ENCODE data around the gene JUND.
A peak's percentile ranks its signal among the peaks of the same experiment; 100 is the strongest.

JUND gene

GRCh38 chr19:18291019-18291524 is 9.7 kb upstream of the JUND start:
- DNase-seq = peak in 3 of 56 donors; percentile 22 to 49 (median 49)

GRCh38 chr19:18290302-18291018 is 9.0 kb upstream of the JUND start:
- DNase-seq = peak in 1 of 56 donors; percentile 19

DNA sequence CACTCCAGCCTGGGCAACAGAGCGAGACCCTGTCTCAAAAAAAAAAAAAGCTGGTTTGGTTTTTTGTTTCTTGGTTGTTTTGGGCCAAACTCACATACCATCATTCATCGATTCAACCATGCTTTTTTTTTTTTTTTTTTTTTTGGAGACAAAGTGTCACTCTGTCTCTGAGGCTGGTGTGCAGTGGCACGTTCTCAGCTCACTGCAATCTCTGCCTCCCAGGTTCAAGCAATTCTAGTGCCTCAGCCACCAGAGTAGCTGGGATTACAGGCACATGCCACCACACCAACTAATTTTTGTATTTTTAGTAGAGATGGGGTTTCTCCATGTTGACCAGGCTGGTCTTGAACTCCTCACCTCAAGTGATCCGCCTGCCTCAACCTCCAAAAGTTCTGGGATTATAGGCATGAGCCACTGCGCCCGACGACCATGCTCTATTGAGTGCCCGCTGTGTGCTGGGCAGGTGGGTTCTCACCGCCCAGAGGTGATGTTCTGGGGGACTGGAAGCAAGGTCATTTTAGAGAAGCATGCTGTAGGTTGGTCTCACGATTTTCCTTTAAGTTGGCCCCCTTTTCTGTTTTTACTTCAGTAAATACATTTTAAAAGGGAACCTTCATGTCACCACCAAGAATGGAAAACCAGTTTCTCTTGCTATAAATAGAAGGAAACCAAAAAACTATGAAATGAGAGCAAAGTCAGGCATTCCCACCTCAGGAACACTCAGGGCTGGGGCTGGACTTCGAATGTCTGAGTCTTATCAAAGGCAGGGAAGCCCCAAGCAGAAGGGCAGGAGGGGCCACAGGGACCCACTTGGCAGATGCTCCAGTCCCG is 8.3 kb upstream of the JUND start:
- DNase-seq = no peak

- no peak for DNase-seq
Observed at GRCh38 chr19:18287836-18288772, 6.7 kb upstream of the JUND start.

DNA sequence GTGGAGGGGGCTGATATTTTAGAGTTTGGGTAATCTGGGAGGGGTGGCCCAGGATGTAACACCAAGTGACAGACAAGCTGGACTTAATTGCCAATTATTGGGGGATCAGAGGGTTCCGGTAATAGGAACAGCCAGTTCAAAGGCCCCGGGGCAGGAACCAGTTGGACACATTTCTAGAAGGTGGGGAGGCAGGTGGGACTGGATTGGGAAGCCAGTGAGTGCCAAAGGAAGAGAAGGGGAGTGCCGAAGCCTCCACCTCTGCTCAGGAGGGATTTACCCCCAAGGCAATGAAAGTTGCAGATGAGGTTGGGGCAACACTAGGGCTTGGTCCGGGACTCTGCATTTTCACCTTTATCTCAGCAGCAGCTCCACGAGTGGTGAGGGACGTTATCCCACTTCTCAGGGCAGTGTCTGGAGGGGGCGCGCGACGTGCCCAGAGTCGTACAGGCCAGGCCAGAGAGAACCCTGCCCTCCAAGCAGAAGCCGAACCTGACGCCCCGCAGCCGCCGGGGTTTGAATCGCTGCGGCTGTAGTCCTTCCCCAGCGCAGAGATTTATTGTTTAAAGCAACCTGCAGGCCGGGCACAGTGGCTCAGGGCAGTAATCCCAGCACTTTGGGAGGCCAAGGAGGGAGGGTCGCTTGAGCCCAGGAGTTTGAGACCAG is 5.7 kb upstream of the JUND start:
- no peak for DNase-seq

GRCh38 chr19:18284712-18285360 is 3.4 kb upstream of the JUND start:
- no peak for DNase-seq

DNA sequence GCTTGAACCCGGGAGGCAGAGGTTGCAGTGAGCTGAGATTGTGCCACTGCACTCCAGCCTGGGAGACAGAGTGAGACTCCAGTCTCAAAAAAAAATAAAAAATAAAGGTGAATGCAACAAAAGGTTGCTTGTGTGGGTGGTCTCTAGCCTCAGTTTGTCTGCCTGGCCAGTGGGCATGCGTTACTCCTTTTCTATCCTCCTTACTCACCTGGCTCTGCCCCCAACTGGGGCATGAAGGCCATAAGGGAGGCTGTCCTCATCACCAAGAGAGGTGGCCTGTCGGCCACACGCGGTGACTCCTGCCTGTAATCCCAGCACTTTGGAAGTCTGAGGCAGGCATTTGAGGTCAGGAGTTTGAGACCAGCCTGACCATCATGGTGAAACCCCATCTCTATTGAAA is 1.9 kb upstream of the JUND start:
- DNase-seq = no peak

GRCh38 chr19:18282788-18283141 is 1.3 kb upstream of the JUND start:
- no peak for DNase-seq

- DNase-seq = peak in 7 of 56 donors; percentile 44 to 97 (median 87)
Observed at GRCh38 chr19:18282021-18282787, 782 bp upstream of the JUND start.

GRCh38 chr19:18280247-18281081 is 958 bp downstream of the JUND start:
- peak in 54 of 56 donors; percentile 5 to 86 (median 64) for DNase-seq

GRCh38 chr19:18279516-18280246 is 1.7 kb downstream of the JUND start:
- DNase-seq = peak; percentile 56 to 95 (median 88)

DNA sequence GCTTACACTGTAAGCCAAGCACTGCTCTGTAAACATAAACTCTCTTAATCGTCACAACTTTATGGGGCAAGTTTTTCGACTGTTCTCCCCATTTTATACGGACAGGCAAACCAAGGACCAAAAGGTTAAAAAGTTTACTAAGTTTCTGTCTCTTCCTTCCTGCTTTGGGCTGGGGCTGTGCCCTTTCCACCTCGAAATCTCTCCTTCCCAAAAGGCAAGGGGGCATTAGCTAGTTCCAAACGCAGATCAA is 2.2 kb downstream of the JUND start:
- DNase-seq = peak in 1 of 56 donors; percentile 61

DNA sequence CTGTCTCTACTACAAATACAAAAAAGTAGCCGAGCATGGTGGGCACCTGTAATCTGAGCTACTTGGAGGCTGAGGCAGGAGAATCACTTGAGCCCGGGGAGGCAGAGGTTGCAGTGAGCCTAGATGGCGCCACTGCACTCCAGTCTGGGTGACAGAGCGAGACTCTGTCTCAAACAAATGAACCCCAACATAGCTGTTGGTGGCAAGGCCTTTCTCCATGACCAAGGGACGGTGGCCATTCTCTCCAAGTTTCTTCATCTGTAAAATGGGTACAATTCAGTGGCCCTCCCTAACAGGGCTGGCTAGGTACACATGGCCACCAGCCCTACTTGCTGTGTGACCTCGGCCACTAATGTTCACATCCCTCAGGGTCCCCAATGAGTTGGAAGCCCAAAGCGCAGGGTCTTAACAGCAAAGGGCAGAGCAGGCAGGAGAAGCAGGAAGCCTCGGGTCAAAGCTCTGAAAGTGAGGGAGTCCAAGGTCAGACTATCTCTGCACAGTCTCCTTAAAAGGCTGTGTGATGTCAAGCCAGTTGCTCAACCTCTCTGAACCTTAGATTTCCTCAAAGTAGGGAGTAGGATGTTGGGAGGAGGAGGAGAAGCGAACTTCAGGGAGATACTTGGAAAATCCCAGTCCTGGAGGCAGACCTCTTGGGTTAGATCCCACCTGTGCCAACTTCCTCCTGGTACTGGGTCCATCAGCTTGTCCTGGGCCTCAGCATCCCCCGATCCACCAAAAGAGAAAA is 2.7 kb downstream of the JUND start:
- DNase-seq = no peak

GRCh38 chr19:18274781-18275356 is 6.6 kb downstream of the JUND start:
- DNase-seq = peak in 53 of 56 donors; percentile 4 to 92 (median 61)

DNA sequence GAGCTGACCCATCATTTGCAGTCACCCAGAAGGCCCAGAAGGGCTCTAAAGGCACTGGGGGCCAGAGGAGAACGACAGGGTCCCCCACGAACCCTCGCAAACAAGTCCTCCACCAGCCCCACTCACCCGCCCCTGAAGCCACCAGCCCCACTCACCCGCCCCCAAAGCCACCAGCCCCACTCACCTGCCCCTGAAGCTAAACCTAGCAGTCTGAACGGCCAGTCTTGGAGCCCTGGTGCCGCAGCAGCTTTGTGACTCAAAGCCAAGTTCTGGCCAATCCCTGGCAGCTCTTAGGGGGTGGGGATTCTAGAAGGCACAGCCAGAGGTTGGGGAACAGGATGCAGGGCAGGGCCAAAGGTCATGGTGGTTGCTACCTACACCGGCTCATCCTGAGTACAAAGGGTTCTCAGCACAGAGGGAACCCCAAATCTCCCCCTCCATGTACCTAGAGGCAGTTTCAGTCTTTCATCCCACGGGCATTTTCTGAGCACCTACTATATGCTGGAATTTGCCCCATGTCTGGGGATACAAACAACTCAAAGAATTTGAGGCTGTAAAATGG is 7.1 kb downstream of the JUND start, which contains the start of gene IQCN:
TSS of gene IQCN (minus strand) at position 234 of the 562 bp plus-strand sequence. CDS start 4,974 bp downstream, outside the sequence.
- DNase-seq = no peak

DNA sequence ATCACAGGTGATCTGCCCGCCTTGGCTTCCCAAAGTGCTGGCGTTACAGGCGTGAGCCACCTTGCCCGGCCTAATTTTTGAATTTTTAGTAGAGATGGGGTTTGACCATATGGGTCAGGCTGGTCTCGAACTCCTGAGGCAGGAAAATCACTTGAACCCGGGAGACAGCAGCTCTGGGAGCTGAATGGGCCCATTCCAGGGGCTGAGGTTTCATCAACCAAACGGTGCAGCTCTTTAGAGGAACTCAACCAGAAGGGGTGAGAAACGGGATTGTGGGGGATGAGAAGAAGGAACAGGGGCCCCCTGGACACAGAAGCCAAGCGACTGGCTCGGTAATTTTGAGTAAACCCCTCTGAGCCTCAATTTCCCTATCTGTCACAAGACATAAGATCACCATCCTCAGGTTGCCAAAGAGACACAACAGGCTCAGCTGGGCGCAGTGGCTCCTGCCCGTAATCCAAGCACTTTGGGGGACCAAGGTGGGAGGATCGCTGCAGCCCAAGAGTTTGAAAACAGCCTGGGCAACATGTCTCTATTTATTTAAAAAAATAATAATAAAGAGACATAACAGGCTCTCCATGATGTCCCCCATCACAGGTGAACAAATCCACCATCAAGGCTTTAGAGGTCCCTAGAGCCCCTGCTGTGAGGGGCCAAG is 7.7 kb downstream of the JUND start:
- no peak for DNase-seq

Measured in nucleus accumbens (tissue), 56 donors.